Esophagus muscularis mucosa (tissue), 4 donors: ENCODE data around the gene TEKTIP1. TPM values are rescaled to one million over a fixed set of nuclear protein-coding genes. Genes with fewer than 3 reads are reported as not detected.

ENCODE experiments used
- DNase-seq: peaks from one replicate; pipeline ENCODE4 v3.0.0-alpha.2; 2017; ENCODE audit errors: extremely low spot score
- H3K27ac ChIP-seq, 4 donors: fragments of 200-600 bp; sonication (generic); replicated peaks in 1 of 4; 1 replicate in 3 of 4; 2 replicates in 1 of 4; pipeline ENCODE4 v1.5.1; 2016 to 2019; ENCODE audit warnings: mild to moderate bottlenecking in 1 of 4
- H3K27me3 ChIP-seq, 4 donors: fragments of 200-600 bp; sonication (generic); one replicate each; pipeline versions ENCODE4 v1.5.1 to v1.6.0; 2016 to 2019
- H3K36me3 ChIP-seq, 4 donors: fragments of 200-600 bp; sonication (generic); one replicate each; pipeline ENCODE4 v1.5.1; 2016 to 2019
- H3K4me1 ChIP-seq, 4 donors: fragments of 200-600 bp; sonication (generic); one replicate each; pipeline ENCODE4 v1.5.1; 2016 to 2019
- H3K4me3 ChIP-seq, 4 donors: fragments of 200-600 bp; sonication (generic); 1 replicate in 2 of 4; 2 replicates in 2 of 4; pipeline ENCODE4 v1.5.1; 2016 to 2019; ENCODE audit warnings: mild to moderate bottlenecking in 4 of 4, moderate library complexity in 1 of 4
- H3K9me3 ChIP-seq, 4 donors: fragments of 200-600 bp; sonication (generic); 1 replicate in 3 of 4; 2 replicates in 1 of 4; pipeline ENCODE4 v1.5.1; 2016 to 2019
- CTCF ChIP-seq, 3 experiments: fragments of 200-600 bp in 2 of 3; fragments of 450-650 bp in 1 of 3; sonication (generic) in 2 of 3; IDR thresholded peaks; one replicate each; pipeline ENCODE4 v1.5.1; 2017 to 2019; ENCODE audit warnings: antibody characterized with exemption in 3 of 3, mild to moderate bottlenecking in 2 of 3, moderate library complexity in 1 of 3
- EP300 ChIP-seq: sonication (generic); formaldehyde crosslinking; IDR thresholded peaks from one replicate; pipeline ENCODE4 v1.6.1; 2017; ENCODE audit warnings: antibody characterized with exemption
- POLR2A ChIP-seq: fragments of 450-650 bp; IDR thresholded peaks from one replicate; pipeline ENCODE4 v1.6.1; 2017; ENCODE audit warnings: antibody characterized with exemption, moderate library complexity, mild to moderate bottlenecking, low read depth
- POLR2AphosphoS5 ChIP-seq, 2 donors: sonication (generic); formaldehyde crosslinking; IDR thresholded peaks; one replicate each; pipeline ENCODE4 v1.6.1; 2017; ENCODE audit warnings: antibody characterized with exemption in 2 of 2
- WGBS: methylation state at CpG from one replicate; pipeline ENCODE4 v1.1.5; 2018; 5-methylcytosine and 5-hydroxymethylcytosine counted together
- intact Hi-C: fragments of 100-400 bp; cut with DNase I; formaldehyde crosslinking; loops from one replicate; pipeline ENCODE4 v1.15.1; 2023
- total RNA-seq, 4 donors: library from RNA; depleted of rRNA; stranded (reverse); fragments of >200 nt; gene quantifications; one replicate each; pipeline versions ENCODE4 v1.1.0 to v1.2.1, GENCODE V29; 2016

Gene TEKTIP1
- total RNA-seq, 4 donors from 2014 or later = not detected

- H3K27ac ChIP-seq = no peak overlapping the region
- no peaks in the 10 kb centered on the region for H3K27me3 ChIP-seq
- no peak for TF ChIP-seq POLR2AphosphoS5 (IDR thresholded peaks at IDR 0.05)
- no peak for TF ChIP-seq POLR2A
- no peak for TF ChIP-seq CTCF (IDR thresholded peaks at IDR 0.05)
- TF ChIP-seq EP300 = no peak
- 86% methylated on average over 24 of the region's 26 CpGs for WGBS
- peaks cover 29 to 100% (median 71%) of the 10 kb centered on the region in 4 donors for H3K4me1 ChIP-seq
- intact Hi-C loops = no loop called here
- peaks cover 0 to 36% (median 22%) of the 10 kb centered on the region in 4 donors for H3K36me3 ChIP-seq
- H3K9me3 ChIP-seq = no peaks in the 10 kb centered on the region
- no peak overlapping the region for H3K4me3 ChIP-seq
- DNase-seq = no peak
These were observed 27.3 kb upstream of the TEKTIP1 start for GRCh38 chr19:3511506-3512251.

GRCh38 chr19:3512562-3513228, 26.3 kb upstream of the TEKTIP1 start:
- H3K27me3 ChIP-seq = no peaks in the 10 kb centered on the region
- intact Hi-C loops = no loop called here
- 89% methylated on average over 13 of the region's 17 CpGs for WGBS
- no peak overlapping the region for H3K4me3 ChIP-seq
- DNase-seq = no peak
- H3K36me3 ChIP-seq = peaks cover 0 to 36% (median 22%) of the 10 kb centered on the region in 4 donors
- H3K9me3 ChIP-seq = no peaks in the 10 kb centered on the region
- H3K4me1 ChIP-seq = peaks cover 20 to 97% (median 71%) of the 10 kb centered on the region in 4 donors
- no peak overlapping the region for H3K27ac ChIP-seq
- TF ChIP-seq POLR2A = no peak
- TF ChIP-seq POLR2AphosphoS5 (IDR thresholded peaks at IDR 0.05) = no peak
- TF ChIP-seq CTCF (IDR thresholded peaks at IDR 0.05) = no peak
- TF ChIP-seq EP300 = no peak

GRCh38 chr19:3513229-3514140, 25.5 kb upstream of the TEKTIP1 start:
- Histone ChIP-seq H3K27me3 (no peaks in the 10 kb centered on the region), H3K27ac (no peak overlapping the region), H3K9me3 (no peaks in the 10 kb centered on the region), H3K36me3 (peaks cover 0 to 36% (median 22%) of the 10 kb centered on the region in 4 donors), H3K4me3 (no peak overlapping the region), H3K4me1 (peaks cover 18 to 89% (median 71%) of the 10 kb centered on the region in 4 donors)
- 83% methylated on average over 11 of the region's 23 CpGs for WGBS
- TF ChIP-seq CTCF (IDR thresholded peaks at IDR 0.05) = no peak
- TF ChIP-seq POLR2AphosphoS5 (IDR thresholded peaks at IDR 0.05) = no peak
- no peak for TF ChIP-seq POLR2A
- TF ChIP-seq EP300 = no peak
- DNase-seq = no peak
- intact Hi-C loops = no loop called here

GRCh38 chr19:3514930-3515329, 24.0 kb upstream of the TEKTIP1 start:
- WGBS = 92% methylated on average over 9 of the region's 12 CpGs
- no peak for DNase-seq
- Histone ChIP-seq H3K9me3 (no peaks in the 10 kb centered on the region), H3K4me3 (no peak overlapping the region), H3K4me1 (peaks cover 12 to 83% (median 68%) of the 10 kb centered on the region in 4 donors), H3K36me3 (peaks cover 0 to 32% (median 22%) of the 10 kb centered on the region in 4 donors), H3K27ac (no peak overlapping the region), H3K27me3 (no peaks in the 10 kb centered on the region)
- intact Hi-C loops = no loop called here
- TF ChIP-seq POLR2A = no peak
- no peak for TF ChIP-seq POLR2AphosphoS5 (IDR thresholded peaks at IDR 0.05)
